GM21381 (cell line): ENCODE results near the gene TES.
"Not testable (repeated sequence)": the region's sequence is repeated elsewhere in the genome, so short reads cannot be mapped to it uniquely, and the experiment has no call there.

Experiments used
- ATAC-seq: cut with Tn5 transposase; IDR thresholded peaks from one replicate; pipeline ENCODE4 v1.9.1; 2021; ENCODE audit warnings: mild to moderate bottlenecking, moderate library complexity; ENCODE audit not compliant: unreplicated experiment

TES gene

DNA sequence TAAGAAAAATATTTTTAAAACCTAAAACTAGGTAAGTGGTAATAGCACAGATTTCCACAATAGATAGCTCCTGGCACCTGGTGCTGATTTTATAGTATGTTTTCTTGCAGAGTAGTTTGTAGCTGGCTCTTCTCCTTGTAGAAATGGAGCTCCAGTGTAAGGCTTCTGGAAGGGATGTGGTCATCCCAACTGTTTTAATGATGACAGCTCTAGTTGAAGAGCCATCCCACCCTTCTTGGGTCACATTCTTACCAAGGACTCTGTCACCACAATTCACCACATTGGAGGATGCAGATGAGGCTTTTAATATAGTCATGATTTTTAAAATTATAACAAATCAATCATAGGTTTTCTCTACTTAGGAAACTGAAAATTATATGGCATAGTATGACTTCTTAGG is 31.0 kb downstream of the TES start:
- ATAC-seq = no peak

DNA sequence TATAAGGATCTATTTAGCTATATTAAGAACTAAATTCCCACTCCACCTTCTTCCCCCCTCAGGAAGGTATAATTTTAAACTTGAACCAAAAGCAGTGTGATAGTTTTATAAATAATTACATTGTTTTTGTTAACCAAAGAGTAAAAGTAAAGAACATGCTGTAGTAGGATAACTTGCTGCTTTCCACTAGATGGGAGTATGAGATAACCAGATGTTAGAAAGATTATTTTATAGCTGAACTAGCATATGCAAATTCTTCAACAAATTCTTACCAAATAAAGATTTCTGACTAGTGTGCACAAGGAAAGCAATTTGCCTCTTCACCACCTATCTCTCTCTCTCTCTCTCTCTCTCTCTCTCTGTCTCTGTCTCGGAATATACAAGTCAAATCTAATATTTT is 31.8 kb downstream of the TES start:
- no peak for ATAC-seq

DNA sequence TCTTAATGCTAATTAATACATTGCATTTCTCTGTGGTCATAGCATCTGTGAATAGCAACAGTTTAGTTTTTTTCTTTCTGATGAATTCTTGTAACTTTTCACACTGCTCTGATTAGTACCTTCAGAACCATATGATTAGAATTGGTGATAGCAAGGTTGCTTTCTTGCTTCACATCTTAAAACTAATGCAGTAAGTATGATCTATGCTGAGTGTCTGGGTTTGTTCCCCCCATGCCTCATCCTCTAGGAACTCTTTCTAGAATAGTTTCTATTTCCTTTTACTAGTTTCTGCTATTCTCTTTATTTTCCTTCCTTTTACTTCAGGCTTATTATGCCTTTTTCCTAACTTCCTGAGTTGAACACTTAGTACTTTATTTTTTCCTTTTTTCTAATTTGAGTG is 32.4 kb downstream of the TES start:
- ATAC-seq = no peak

DNA sequence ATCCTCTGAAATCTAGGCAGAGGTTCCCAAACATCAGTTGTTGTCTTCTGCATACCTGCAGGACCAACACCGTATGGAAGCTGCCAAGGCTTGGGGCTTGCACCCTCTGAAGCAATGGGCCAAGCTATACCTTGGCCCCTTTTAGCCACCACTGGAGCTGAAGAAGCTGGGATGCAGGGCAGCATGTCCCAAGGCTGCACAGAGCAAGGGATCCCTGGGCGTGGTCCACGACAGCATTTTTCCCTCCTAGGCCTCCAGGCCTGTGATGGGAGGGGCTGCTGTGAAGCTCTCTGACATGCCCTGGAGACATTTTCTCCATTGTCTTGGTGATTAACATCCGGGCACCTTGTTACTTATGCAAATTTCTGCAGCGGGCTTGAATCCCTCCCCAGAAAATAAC is 34.5 kb downstream of the TES start:
- not testable (repeated sequence) for ATAC-seq

DNA sequence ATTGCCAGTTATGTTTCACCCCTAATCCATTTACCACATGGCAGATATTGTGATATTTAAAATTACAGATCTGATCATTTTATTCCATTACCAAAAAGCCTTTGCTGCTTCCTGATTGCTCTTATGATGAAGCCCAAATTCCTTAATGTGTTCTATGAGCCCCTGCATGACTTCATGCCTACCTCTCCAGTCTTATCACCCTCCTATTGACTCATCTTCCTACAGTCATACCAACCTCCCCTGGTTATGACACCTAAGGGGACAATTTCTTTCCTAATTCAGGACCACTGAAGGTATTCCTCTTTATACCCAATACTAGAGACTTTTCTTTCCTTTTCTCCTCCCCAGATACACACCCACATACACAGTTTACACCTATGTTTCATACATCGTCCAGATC is 36.0 kb downstream of the TES start:
- ATAC-seq = no peak

DNA sequence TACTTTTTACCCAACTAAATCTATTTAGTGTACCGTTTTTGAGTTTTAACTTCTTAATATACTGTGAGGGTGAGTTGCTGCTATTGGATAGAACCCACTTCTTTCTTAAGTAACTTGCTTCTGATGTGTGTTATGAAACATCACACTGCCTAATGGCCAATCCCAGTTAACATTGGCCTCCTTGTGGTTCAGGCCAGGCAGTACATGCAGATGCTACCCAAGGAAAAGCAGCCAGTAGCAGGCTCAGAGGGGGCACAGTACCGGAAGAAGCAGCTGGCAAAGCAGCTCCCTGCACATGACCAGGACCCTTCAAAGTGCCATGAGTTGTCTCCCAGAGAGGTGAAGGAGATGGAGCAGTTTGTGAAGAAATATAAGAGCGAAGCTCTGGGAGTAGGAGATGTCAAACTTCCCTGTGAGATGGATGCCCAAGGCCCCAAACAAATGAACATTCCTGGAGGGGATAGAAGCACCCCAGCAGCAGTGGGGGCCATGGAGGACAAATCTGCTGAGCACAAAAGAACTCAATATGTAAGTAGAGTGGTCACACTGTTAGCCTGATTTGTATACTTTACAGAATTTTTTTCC is 39.7 kb downstream of the TES start:
- no peak for ATAC-seq

DNA sequence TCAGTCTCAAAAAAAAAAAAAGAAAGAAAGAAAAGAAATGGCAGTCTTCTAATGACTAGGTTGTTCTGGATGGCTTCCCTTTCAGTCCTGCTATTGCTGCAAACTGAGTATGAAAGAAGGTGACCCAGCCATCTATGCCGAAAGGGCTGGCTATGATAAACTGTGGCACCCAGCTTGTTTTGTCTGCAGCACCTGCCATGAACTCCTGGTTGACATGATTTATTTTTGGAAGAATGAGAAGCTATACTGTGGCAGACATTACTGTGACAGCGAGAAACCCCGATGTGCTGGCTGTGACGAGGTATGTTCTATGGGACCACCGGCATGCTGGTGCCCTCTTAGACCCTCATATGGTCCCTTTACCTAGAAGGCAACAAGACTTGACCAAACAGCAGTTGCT is 41.3 kb downstream of the TES start:
- no peak for ATAC-seq

DNA sequence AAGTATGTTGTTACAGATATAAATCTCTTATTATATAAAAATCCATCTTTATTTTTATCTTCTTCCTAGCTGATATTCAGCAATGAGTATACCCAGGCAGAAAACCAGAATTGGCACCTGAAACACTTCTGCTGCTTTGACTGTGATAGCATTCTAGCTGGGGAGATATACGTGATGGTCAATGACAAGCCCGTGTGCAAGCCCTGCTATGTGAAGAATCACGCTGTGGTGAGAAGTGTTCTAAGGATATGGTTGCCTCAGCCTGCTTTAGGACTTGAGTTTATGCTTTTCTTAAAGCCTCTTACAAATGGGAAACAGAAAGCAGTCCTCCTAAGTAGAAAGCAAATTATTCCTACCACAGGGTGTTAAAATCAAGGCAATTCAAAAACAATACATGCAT is 41.9 kb downstream of the TES start:
- no peak for ATAC-seq

DNA sequence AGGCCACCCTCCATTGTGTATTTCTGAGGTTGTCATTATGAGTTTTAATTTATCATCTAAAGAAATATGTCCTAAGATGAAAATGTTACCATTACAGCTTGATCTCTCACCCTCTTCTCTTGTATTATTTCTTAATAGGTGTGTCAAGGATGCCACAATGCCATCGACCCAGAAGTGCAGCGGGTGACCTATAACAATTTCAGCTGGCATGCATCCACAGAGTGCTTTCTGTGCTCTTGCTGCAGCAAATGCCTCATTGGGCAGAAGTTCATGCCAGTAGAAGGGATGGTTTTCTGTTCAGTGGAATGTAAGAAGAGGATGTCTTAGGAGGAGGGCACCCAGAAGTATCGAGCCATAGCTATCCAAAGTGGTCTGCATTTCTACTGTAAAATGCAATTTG is 46.8 kb downstream of the TES start:
- no peak for ATAC-seq

DNA sequence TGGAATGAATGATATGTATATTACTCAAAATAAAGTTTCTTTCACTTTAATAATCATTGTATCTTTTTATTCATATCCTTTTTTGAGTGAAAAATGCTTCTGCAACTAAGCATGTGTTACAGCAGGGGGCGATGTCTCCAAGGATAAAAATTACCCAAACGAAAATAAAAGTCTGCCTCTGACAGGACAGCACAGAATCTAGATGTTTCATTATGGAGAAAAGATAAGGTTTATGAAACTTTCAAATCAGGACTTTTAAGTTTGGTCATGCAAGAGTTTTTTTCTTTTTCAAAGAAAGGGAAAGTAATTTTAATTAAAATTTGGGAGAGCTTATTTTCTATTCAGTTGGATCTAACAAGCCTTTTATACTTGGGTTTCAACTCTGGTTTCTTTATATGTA is 48.4 kb downstream of the TES start:
- ATAC-seq = no peak

DNA sequence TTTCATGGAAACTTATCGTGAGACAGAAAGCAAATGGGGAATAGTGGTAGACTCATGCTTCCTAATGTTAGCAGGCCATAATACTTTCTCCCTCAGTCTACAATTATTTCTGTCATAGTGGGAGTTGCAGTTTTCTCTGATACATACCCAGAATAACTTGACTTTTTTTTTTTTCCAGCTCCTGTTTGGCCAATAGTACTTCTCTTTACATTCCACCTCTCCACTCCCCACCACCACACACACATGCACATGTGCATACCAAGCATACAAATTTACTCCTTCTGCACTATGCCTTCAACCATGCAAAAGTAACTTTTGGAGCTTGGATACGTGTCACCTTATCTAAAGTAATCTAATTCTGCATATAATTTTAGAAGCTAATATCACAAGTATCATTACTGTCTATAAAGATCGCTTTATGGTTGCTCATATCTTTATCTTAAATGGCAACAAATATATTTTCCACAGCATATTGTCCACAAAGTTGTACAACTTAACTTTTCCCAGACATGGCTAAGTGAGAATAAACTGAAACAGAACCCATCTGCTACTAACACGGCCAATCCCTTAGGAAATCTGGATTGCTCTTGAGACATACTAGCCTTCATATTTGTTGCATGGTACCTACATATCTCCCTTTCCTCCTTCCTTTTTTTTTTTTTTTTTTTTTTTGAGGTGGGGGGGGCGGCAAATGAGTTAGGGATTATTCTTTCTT is 49.0 kb downstream of the TES start:
- ATAC-seq = no peak

DNA sequence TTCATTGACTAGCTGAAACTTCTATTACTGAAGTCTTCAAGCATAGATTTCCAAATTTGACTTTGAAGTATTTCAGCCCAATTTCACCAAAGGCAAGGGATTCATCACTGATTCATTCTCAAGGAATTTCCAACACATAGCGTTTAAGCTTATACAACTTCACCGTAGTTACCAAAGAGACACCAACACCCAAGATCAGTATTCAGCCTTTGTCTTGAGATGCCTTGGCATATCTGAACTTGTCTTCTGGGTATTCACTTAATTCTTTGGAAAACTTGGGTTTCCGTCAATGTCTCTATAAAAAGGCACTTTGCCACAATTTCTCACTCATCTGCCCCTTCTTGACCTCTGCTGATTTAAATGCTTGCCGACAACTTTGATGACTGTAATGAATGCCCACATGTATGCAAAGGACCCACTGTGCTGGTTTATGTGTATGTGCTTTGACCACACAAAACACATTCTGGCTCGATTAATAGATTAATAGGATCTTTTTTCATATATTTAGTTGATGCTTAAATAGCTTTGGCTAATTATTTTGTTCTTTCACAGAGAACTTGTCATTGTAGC is 49.6 kb downstream of the TES start:
- ATAC-seq = no peak

DNA sequence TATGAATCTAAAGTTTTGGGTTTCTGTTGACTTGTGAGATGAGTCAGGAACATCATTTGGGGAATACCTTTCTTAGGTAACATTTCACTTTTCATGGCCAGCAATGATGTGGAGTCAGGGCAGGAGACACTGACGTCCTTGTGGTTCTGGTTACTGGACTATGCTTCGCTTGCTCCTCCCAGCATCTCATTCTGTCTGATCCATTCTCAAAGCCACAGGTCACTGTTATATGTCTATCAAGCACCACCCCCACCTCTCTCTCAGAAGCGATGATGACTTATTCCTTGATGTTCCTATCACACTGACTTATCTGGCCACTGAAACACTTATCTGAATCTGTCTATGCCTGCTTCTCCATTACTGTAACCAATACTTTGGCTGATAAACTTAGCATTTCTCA is 51.6 kb downstream of the TES start:
- no peak for ATAC-seq

DNA sequence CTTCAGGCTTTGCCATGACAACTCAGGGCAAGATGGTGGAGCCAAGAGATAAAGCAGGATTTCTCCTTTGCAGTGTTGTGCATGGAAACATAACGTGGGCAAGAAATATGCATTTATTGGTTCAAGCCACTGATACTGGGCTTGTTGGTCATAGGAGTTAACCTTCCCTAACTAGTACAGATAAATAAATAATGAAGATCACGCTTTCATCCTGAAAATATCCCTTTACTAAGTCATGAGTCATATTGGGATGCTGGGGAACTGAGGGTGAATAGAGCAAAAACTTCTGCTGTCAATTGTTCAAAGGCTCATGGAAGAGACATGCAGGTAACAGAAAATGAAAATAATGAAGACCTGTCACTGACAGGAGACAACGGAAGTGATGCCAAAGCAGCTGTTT is 55.5 kb downstream of the TES start:
- no peak for ATAC-seq

DNA sequence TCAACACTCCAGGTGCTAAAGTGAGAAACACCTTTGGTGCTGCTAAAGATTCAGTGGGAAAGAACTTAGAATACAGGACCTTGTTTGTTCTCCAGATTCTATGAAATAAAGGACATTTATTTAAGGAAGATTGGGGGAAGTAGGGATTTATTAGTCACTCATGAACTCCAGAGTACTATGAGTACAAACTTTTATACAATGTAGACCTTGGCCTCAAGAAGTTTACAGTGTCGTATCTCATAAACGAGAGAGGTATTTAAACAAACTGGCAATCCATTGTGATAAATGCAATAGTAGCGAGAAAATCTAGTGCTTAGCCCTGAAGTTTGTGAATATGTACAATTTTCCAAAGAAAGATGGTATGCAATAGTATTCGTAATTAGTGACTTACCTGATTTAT is 59.1 kb downstream of the TES start:
- no peak for ATAC-seq

DNA sequence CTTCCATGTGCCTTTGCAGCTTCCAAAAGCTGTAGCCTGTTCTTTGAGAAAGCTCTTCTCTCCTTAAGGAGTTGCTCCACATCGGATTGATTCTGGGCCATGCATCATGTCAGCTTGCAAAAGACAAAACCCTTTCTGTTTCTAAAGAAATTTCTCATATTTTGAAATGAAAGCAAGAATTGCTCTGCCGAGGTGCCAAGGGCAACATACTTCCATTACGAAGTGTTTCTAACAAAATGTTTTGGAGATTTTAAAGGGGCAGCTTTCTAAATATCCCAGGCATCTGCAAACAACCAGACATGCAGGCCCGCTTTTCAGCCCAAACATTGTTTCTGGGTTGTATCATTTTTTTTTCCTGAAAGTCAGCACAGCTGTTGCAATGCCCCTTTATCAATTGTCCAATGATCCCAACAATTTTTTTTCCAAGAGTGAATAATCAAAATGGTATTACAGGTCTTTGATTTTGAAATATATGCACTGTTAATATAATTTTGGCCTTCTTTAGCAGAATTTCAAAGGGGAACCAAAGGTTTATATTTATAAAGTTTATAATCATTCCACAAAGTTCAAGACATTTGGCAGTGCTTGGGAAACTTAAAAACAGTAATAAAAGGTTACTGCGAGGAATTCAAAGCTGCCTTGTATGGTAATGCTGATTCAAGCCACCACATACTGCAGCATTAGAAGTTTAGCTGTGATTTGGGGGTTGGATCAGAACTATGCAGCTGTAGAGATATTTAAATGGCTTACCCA is 61.0 kb downstream of the TES start:
- ATAC-seq = no peak

DNA sequence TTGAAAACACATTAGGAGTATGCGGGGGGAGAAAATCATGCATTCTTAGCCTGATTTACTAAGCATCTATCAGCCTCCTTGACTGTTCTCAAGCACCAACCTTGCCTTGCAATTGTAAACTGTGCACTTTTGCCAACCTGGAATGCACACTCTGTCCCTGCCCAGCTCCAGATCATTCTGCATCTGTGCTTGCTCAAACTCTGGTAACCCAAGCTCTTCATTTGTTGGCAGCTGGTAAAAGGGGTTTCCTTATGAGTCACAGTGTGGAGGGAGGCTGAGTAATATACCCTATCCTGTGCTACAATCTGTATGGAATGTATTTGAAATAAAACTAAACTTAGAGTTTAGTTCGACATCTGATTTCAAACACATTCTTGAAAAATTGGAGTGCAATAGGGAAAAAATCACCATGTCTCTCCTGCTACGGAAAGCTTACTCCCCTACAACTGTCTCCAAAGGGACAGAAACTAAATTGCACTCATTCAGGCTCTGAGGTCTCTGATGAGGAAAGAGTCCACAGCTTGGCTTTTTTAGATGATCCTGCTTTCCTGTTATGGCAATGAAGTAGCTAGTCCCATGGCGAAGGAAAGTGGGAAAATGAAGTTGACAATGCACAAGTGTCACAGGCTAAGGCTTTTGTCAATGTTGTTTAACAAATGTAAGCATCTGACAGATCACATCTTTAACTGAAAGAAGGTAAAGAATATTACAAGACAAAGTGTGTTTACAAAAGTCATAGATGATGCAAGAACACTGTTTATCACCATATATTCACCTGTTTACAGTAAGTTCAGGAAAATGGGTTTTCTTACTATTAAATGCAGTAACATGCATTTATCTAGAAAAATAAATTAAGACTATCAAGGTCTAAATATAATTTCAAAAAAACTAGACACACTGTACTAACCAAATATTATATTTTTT is 61.9 kb downstream of the TES start:
- no peak for ATAC-seq

DNA sequence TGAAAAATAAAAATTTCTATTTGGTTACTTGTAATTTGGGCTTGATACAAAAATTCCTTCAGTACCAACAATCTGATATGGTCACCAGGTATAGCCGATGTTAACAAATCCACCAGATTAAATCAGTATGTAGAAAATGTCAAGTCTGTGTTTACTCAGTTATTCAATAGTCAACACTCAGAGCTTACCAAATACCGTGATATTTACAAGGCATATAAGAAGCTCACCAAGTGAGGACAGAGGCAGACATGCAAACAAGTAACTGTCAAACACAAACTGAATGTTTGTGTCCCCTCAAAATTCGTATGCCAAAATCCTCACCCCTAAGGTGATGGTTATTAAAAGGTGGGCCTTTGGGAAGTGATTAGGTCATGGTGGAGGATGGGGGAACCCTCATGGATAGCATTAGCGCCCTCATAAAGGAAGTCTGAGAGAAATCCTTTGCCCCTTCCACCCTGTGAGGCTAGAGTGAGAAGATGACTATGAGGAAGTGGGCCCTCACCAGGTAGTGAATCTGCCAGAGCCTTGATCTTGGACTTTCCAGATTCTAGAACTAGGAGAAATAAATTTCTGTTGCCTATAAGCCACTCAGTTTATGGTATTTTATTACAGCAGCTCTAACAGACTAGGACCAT is 63.1 kb downstream of the TES start:
- no peak for ATAC-seq

DNA sequence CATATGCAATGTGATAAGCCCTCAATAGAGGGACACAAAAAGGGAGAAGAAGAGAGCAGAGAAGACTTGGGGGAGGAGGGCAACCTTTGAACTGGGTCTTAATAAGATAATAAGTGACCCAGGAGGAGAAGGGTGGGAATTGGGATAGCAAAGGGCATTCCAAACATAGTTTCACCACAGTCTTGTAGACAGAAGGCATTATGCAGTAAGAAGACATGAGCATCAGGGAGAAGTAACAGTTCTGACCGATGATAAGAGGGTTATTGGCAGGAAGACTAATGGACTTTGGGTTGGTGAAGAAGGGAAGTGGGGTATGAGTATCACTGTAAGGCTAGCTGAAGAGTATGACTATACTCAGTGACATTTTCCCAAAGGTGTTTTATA is 63.6 kb downstream of the TES start:
- no peak for ATAC-seq

DNA sequence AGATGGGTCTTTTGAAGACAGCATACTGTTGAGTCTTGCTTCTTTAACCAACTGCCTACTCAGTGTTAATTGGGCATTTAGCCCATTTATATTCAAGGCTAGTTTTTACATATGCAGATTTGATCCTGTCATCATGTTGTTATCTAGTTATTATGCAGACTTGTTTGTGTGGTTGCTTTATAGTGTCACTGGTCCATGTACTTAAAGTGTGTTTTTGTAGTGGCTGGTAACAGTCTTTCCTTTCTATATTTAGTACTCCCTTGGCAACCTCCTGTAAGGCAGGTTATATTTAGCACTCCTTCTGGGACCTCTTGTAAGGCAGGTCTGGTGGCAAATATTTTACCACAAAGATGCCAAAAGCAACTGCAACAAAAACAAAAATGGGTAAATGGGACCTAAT is 66.7 kb downstream of the TES start:
- ATAC-seq = no peak

DNA sequence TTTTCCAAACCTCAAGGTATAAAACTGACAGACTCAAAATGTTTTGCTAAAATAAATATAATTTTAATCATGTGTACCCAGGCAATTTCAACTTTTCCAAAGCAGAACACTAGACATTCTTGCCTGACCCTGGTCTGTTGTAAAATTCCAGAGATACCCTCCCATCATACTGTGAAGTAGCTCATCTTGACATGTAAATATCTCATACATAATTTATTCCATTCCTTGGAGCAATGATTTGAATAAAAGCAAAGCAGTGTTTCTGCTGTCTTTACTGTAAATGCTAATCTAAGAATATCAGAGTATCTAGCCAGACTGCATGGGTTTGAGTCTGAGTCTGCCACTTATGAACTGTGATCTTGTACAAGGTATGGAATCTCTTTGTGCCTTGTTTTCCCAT is 68.9 kb downstream of the TES start:
- ATAC-seq = no peak
